IPS-NIHi7 (cell line): ENCODE measurements around the gene DOCK1.
A peak's percentile ranks its signal among the peaks of the same experiment; 100 is the strongest.

Source experiments
- DNase-seq: peaks from one replicate; pipeline ENCODE4 v3.0.0; 2012; ENCODE audit warnings: mixed read lengths; ENCODE audit errors: extremely low spot score

DOCK1 gene

GRCh38 chr10:127420138-127420684, 515.0 kb downstream of the DOCK1 start:
- no peak for DNase-seq

DNA sequence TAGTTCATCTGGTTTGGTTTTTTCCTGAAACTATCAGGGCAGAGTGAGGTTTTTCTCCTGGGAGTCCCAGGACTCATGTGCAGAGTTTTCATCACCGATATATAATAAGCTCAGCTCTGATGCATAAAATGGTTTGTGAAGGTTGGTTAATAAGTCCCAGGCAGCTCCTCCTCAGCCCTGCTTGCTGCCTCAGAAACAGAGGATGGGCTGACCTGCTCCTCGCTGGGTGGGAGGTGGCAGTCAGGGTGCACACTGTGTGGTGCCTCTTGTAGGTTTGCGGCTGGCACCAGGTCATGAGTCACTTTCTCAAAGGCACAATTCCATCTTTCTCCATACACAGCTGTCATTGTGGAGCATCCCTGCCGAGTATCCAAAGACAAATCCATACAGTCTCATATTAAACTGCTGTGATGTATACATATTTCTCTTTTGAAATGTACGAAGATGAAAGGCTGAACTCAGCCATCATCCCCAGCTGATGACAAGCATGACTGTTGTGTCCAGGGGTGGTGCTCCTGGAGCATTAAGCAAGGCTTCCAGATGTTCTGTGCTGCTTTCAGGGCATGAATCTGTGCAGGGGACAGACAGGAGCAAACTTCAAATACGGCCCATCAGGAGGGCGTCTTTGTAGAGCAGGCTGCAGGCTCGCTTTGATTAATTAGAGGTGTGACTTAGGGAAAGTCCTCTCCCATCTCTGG, 518.1 kb downstream of the DOCK1 start:
- DNase-seq, result no peak

DNA sequence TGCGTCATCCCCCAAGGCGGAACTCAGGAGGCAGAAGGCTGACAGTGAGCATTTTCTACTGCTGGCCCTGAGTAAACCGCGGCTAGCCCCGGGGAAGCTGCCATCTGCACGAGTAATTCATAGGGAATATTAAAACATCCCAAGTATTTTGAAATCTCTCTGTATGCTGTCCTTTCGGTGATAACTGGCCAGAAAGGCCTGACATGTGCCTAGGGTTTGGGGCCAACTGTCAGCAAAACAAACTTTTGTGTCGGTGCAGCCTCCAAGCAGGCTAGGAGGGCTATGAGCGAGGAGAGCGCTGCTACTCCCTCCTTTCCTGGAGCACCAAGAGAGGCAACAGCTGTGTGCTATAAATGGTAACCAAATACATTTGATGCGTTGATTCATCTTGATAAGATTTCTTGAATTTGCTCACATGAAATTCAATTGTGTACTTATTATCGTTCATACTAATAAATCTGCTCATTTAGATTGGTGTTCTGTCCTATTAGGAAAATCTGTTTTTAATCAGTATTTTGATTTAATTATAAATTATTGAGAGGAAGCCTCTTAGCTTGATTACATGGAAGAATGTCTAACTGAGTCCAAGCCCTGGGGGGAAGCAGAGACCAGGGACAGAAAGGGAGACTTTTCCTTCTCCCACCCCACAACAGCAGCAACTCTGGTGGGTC, 519.5 kb downstream of the DOCK1 start:
- no peak for DNase-seq

DNA sequence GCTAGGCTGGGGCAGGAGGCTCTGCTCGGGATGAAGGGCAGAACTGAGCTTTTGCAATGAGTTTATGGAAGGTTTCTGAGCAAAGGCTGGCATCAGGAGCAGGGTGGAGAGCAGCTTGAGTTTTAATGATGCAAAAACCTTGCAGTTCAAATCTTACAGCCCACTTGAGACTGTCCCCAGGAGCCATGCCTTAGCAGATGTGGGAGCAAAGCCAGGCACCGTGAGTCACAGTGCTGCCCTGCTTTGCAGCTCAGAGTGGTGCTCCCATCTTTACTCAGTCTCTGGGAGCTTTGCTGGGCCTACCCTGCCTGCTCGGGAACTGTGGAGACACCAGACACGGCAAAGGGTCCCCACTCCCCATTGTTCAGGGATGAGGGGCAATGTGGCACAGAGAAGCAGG, 521.5 kb downstream of the DOCK1 start:
- no peak for DNase-seq

DNA sequence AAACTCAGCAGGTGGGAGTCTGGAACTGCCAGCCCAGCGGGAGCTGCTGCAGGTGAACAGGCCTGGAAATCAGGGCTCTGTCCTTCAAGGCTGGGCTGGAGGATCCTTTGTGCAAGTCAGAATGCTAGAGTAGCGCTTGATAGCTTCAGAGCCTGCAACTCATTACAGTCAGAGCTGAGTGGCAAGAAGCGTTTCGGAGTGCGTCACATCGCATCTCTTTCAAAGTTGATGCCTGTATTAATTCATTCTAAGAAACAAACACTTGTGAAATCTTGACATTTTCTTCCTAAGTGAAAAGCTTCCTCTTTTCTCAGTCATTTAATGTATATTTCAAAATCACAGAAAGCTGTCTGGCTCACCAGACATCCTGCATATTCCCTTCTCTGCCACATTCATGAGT, 522.7 kb downstream of the DOCK1 start:
- DNase-seq, result no peak

DNA sequence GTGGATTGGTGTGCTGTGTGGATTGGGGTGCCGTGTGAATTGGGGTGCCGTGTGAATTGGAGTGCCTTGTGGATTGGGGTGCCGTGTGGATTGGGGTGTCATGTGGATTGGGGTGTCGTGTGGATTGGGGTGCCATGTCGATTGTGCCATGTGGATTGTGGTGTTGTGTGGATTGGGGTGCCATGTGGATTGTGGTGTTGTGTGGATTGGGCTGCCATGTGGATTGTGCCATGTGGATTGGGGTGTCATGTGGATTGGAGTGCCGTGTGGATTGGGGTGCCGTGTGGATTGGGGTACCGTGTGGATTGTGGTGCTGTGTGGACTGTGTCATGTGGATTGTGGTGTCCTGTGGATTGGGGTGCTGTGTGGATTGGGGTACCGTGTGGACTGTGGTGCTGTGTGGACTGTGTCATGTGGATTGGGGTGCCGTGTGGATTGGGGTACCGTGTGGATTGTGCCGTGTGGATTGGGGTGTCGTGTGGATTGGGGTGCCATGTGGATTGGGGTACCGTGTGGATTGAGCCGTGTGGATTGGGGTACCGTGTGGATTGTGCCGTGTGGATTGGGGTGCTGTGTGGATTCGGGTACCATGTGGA, 523.3 kb downstream of the DOCK1 start:
- DNase-seq, result no peak

GRCh38 chr10:127429601-127430312, 524.5 kb downstream of the DOCK1 start:
- DNase-seq, result no peak

DNA sequence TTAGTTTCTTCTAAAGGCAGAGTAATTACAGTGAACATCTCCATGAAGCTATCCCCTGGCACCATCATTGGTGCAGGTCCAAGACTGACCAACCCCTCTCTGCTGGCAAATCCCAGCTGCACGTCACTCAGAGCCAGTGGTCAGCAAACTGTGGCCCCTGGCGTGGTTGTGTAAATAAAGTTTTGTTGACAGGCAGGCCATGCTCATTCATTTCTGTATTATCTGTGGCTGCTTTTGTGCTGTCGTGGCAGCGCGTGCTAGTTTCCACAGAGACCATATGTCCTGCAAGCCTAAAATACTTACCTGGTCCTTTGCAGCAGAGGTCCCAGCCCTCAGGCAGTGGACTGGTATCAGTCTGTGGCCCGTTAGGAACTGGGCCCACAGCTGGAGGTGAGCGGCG, 526.3 kb downstream of the DOCK1 start:
- DNase-seq, result no peak

- DNase-seq, result no peak
Observed at GRCh38 chr10:127434006-127434405, 528.8 kb downstream of the DOCK1 start.

DNA sequence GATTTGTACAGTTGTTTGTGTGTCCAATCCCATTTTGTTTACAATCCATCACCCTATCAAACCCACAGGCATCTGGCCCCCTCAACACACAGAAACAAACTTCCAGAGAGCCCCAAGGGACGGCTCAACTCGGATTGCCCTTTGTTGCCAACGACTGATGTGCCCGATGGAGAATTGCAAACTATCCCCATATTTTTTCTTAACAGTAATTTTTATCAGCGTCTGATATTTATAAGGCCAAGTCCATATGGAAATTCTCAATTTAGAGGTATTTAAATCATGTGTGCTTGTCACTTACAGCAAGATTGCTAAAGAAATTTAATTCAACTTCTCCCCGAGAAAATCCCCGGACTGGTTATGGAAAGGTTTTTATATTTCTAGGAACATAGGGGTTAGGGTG, 530.0 kb downstream of the DOCK1 start:
- no peak for DNase-seq

GRCh38 chr10:127440371-127440770, 535.1 kb downstream of the DOCK1 start:
- DNase-seq, result no peak

- peak; percentile 61 for DNase-seq
Observed at GRCh38 chr10:127441350-127442219, 536.4 kb downstream of the DOCK1 start.

- DNase-seq, result no peak
Observed at GRCh38 chr10:127442220-127442525, 536.9 kb downstream of the DOCK1 start.

DNA sequence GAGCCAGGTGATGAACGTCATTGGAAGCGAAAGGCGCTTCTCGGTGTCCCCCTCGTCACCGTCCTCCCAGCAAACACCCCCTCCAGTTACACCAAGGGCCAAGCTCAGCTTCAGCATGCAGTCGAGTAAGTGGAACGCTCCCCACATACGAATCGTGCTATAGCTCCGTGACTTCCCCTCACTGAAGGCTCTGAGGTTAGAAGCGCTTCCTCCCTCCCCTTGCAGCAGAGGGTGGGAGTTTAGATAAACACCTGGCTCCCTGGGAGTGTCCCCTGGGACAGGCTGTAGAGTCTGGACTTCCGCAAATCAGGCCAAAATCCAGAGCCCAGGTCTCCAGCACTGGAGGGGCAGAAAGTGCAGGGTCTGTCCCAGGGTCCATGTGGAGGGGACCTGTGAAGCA, 538.9 kb downstream of the DOCK1 start:
- DNase-seq, result no peak

- no peak for DNase-seq
Observed at GRCh38 chr10:127447197-127447596, 542.0 kb downstream of the DOCK1 start.

GRCh38 chr10:127449490-127449889, 544.3 kb downstream of the DOCK1 start:
- no peak for DNase-seq

- DNase-seq, result no peak
Observed at GRCh38 chr10:127450644-127451043, 545.4 kb downstream of the DOCK1 start.

- DNase-seq, result no peak
Observed at GRCh38 chr10:127451628-127452027, 546.4 kb downstream of the DOCK1 start.

DNA sequence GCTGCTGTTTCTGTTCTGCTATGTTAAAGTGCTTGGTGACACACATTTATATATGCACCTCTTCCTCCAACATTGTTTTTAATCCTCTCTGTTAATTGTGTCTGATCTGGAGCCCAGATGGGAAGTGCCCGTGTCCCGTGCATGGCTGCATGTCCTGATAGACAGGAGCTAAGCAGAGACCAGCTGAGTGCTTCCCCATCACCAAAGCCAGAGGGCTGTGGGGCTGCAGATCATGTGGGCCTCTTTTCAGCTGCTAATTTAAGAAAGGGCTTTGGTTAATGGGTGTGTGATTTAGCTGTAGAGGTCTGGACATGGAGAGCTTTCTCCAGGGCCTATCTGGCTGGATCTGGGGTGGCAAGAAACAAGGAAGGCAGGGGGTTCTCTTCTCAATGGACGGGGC, 547.3 kb downstream of the DOCK1 start:
- no peak for DNase-seq

- no peak for DNase-seq
Observed at GRCh38 chr10:127453706-127454105, 548.5 kb downstream of the DOCK1 start.

- no peak for DNase-seq
Observed at GRCh38 chr10:127456122-127456521, 550.9 kb downstream of the DOCK1 start.
